A549 (cell line): ENCODE data around the gene PYROXD2.

Experiments
- BHLHE40 ChIP-seq: IDR thresholded peaks from 2 replicates; pipeline ENCODE4 v1.6.1; 2012; ENCODE audit warnings: low read depth, low read length, inconsistent platforms
- EP300 ChIP-seq, 2 experiments: fragments of >200 bp; sonication (Bioruptor Twin); formaldehyde crosslinking; IDR thresholded peaks; 2 replicates in 1 of 2; 3 replicates in 1 of 2; pipeline ENCODE4 v1.6.1; 2016 to 2017
- FOXS1 ChIP-seq: fragments of 250-450 bp; sonication (Bioruptor Pico); IDR thresholded peaks from 2 replicates; pipeline ENCODE4 v1.5.0; 2020; ENCODE audit warnings: mild to moderate bottlenecking, moderate library complexity
- JUN ChIP-seq, 2 experiments: fragments of >200 bp; sonication (Bioruptor Twin); formaldehyde crosslinking; IDR thresholded peaks; 2 replicates in 1 of 2; 3 replicates in 1 of 2; pipeline ENCODE4 v1.6.1; 2016 to 2017
- KDM1A ChIP-seq: fragments of 200-600 bp; sonication (generic); IDR thresholded peaks from 2 replicates; pipeline ENCODE4 v1.6.1; 2016; ENCODE audit warnings: low read depth, mild to moderate bottlenecking
- RAD21 ChIP-seq, 2 experiments: fragments of >200 bp in 1 of 2; sonication (Bioruptor Twin) in 1 of 2; formaldehyde crosslinking in 1 of 2; IDR thresholded peaks in 1 of 2; conservative IDR thresholded peaks in 1 of 2; 2 replicates in 1 of 2; 3 replicates in 1 of 2; pipeline ENCODE4 v1.6.1; 2012 to 2018; ENCODE audit warnings: inconsistent platforms in 1 of 2
- RNF2 ChIP-seq: fragments of 200-600 bp; sonication (generic); IDR thresholded peaks from 2 replicates; pipeline ENCODE4 v1.6.1; 2016; ENCODE audit warnings: low read depth, mild to moderate bottlenecking, antibody characterized with exemption, moderate library complexity, borderline replicate concordance
- TF ChIP-seq, protein P1 (sequence below): fragments of >200 bp; sonication (Bioruptor Twin); formaldehyde crosslinking; IDR thresholded peaks from 3 replicates; pipeline ENCODE4 v1.5.1; 2016
- TF ChIP-seq, protein P2 (sequence below): fragments of 200-600 bp; sonication (generic); IDR thresholded peaks from 2 replicates; pipeline ENCODE4 v1.6.1; 2016; ENCODE audit warnings: antibody characterized with exemption, mild to moderate bottlenecking, moderate library complexity
- TF ChIP-seq, protein P3 (sequence below): IDR thresholded peaks from 2 replicates; pipeline ENCODE4 v1.6.1; 2012
- TF ChIP-seq, protein P4 (sequence below): IDR thresholded peaks from 2 replicates; pipeline ENCODE4 v1.6.1; 2012

DNA sequence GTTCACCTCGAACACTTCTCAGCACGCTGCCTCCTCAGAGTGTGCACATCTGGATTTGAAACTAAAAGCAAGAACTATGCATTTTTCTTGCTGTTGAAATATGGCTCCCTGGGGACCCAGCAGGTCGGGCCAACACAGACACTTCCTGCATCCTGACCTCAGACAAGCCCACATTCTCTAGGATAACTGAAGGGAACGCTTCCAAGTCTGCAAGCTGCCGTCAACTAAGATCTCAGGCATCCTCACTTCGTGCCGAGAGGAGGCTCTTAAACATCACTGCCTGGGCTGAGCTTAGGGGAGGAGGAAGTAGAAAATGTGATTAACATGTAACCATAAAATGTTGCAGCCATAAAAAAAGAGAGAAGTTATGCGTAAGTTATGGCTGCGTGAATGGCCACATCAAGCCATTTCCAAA lies 65.5 kb downstream of the PYROXD2 start:
- TF ChIP-seq KDM1A: no peak
- no peak for TF ChIP-seq EP300 (IDR thresholded peaks at IDR 0.05)
- TF ChIP-seq, protein P1, sequence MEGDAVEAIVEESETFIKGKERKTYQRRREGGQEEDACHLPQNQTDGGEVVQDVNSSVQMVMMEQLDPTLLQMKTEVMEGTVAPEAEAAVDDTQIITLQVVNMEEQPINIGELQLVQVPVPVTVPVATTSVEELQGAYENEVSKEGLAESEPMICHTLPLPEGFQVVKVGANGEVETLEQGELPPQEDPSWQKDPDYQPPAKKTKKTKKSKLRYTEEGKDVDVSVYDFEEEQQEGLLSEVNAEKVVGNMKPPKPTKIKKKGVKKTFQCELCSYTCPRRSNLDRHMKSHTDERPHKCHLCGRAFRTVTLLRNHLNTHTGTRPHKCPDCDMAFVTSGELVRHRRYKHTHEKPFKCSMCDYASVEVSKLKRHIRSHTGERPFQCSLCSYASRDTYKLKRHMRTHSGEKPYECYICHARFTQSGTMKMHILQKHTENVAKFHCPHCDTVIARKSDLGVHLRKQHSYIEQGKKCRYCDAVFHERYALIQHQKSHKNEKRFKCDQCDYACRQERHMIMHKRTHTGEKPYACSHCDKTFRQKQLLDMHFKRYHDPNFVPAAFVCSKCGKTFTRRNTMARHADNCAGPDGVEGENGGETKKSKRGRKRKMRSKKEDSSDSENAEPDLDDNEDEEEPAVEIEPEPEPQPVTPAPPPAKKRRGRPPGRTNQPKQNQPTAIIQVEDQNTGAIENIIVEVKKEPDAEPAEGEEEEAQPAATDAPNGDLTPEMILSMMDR: no peak
- TF ChIP-seq, protein P2, sequence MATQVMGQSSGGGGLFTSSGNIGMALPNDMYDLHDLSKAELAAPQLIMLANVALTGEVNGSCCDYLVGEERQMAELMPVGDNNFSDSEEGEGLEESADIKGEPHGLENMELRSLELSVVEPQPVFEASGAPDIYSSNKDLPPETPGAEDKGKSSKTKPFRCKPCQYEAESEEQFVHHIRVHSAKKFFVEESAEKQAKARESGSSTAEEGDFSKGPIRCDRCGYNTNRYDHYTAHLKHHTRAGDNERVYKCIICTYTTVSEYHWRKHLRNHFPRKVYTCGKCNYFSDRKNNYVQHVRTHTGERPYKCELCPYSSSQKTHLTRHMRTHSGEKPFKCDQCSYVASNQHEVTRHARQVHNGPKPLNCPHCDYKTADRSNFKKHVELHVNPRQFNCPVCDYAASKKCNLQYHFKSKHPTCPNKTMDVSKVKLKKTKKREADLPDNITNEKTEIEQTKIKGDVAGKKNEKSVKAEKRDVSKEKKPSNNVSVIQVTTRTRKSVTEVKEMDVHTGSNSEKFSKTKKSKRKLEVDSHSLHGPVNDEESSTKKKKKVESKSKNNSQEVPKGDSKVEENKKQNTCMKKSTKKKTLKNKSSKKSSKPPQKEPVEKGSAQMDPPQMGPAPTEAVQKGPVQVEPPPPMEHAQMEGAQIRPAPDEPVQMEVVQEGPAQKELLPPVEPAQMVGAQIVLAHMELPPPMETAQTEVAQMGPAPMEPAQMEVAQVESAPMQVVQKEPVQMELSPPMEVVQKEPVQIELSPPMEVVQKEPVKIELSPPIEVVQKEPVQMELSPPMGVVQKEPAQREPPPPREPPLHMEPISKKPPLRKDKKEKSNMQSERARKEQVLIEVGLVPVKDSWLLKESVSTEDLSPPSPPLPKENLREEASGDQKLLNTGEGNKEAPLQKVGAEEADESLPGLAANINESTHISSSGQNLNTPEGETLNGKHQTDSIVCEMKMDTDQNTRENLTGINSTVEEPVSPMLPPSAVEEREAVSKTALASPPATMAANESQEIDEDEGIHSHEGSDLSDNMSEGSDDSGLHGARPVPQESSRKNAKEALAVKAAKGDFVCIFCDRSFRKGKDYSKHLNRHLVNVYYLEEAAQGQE: no peak
- TF ChIP-seq FOXS1 (CRISPR knock-in tag): no peak
- no peak for TF ChIP-seq BHLHE40
- TF ChIP-seq JUN (IDR thresholded peaks at IDR 0.05): no peak
- TF ChIP-seq, protein P3, sequence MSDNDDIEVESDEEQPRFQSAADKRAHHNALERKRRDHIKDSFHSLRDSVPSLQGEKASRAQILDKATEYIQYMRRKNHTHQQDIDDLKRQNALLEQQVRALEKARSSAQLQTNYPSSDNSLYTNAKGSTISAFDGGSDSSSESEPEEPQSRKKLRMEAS: no peak
- TF ChIP-seq, protein P4, sequence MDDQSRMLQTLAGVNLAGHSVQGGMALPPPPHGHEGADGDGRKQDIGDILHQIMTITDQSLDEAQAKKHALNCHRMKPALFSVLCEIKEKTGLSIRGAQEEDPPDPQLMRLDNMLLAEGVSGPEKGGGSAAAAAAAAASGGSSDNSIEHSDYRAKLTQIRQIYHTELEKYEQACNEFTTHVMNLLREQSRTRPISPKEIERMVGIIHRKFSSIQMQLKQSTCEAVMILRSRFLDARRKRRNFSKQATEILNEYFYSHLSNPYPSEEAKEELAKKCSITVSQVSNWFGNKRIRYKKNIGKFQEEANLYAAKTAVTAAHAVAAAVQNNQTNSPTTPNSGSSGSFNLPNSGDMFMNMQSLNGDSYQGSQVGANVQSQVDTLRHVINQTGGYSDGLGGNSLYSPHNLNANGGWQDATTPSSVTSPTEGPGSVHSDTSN: no peak
- no peak for TF ChIP-seq RNF2
- TF ChIP-seq RAD21 (conservative IDR thresholded peaks at IDR 0.05 in 1 of 2, IDR thresholded peaks at IDR 0.05 in 1 of 2): no peak
